Measurements from ENCODE around the gene UHRF2.

GRCh38 chr9:6382681-6383080 is 30.3 kb upstream of the UHRF2 start:
- no peak for TF ChIP-seq CTCF (IDR thresholded peaks at IDR 0.05)
- no peak for TF ChIP-seq POLR2A (IDR thresholded peaks at IDR 0.05)
